NT2/D1 (cell line): Measurements from ENCODE around the gene GPC6.

Source experiments
- SUZ12 ChIP-seq: IDR thresholded peaks from 2 replicates; pipeline ENCODE4 v1.6.1; 2011; ENCODE audit not compliant: insufficient read length, insufficient read depth; ENCODE audit errors: extremely low read depth
- YY1 ChIP-seq: IDR thresholded peaks from 2 replicates; pipeline ENCODE4 v1.6.1; 2011; ENCODE audit not compliant: insufficient read length, insufficient read depth

DNA sequence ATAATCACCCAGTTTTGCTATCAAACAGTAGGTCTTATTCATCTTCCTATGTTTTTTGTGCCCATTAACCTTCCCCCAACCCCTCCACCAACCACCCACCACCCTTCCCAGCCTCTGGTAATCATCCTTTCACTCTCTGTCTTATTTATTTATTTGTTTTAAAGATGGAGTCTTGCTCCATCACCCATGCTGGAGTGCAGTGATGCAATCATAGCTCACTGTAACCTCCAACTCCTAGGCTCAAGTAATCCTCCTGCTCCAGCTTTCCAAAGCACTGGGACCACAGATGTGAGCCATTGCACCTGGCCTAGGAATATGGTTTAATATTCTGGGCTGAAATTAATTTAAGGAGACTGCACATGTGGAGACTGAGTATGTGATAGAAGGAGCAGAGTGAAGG lies 527.0 kb downstream of the GPC6 start:
- no peak for TF ChIP-seq YY1
- no peak for TF ChIP-seq SUZ12
